Stomach (tissue), 4 donors: ENCODE measurements around the gene CRYBA4.

Experiments used
- EP300 ChIP-seq: sonication (generic); formaldehyde crosslinking; IDR thresholded peaks from one replicate; pipeline ENCODE4 v1.6.1; 2017; ENCODE audit warnings: antibody characterized with exemption
- POLR2A ChIP-seq, 4 donors: fragments of 450-650 bp; IDR thresholded peaks; one replicate each; pipeline ENCODE4 v1.6.1; 2016; ENCODE audit warnings: antibody characterized with exemption in 4 of 4, control low read depth in 2 of 4, mild to moderate bottlenecking in 1 of 4, moderate library complexity in 1 of 4
- POLR2AphosphoS5 ChIP-seq, 3 donors: sonication (generic); formaldehyde crosslinking; IDR thresholded peaks; one replicate each; pipeline ENCODE4 v1.6.1; 2016; ENCODE audit warnings: antibody characterized with exemption in 3 of 3
- TF ChIP-seq, protein P1 (sequence below), 7 experiments: fragments of 450-650 bp in 4 of 7; fragments of 200-600 bp in 3 of 7; sonication (generic) in 3 of 7; IDR thresholded peaks; one replicate each; pipeline ENCODE4 v1.5.1; 2016 to 2019; ENCODE audit warnings: antibody characterized with exemption in 7 of 7, control low read depth in 2 of 7, mild to moderate bottlenecking in 1 of 7

DNA sequence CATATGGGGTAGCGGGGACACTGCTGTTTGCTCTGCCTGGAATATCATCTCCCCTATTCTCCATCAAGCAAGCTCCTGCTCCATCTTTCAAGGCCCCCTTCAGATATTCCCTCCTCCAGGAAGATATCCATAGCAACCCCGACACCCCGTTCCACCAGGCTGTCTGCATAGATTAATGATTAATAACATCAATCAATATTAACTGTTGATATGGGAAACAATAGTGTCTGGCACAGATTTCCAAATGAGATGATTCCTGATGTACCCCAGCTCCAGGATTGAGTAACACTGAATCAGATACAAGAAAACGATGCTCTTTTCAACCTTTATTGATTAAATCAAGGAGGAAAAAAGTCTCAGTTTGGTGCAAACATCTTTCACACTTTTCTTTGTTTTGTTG lies 24.3 kb upstream of the CRYBA4 start:
- TF ChIP-seq, protein P1, sequence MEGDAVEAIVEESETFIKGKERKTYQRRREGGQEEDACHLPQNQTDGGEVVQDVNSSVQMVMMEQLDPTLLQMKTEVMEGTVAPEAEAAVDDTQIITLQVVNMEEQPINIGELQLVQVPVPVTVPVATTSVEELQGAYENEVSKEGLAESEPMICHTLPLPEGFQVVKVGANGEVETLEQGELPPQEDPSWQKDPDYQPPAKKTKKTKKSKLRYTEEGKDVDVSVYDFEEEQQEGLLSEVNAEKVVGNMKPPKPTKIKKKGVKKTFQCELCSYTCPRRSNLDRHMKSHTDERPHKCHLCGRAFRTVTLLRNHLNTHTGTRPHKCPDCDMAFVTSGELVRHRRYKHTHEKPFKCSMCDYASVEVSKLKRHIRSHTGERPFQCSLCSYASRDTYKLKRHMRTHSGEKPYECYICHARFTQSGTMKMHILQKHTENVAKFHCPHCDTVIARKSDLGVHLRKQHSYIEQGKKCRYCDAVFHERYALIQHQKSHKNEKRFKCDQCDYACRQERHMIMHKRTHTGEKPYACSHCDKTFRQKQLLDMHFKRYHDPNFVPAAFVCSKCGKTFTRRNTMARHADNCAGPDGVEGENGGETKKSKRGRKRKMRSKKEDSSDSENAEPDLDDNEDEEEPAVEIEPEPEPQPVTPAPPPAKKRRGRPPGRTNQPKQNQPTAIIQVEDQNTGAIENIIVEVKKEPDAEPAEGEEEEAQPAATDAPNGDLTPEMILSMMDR (IDR thresholded peaks at IDR 0.05), result no peak
- no peak for TF ChIP-seq EP300
- TF ChIP-seq POLR2AphosphoS5 (IDR thresholded peaks at IDR 0.05), result no peak
- no peak for TF ChIP-seq POLR2A (IDR thresholded peaks at IDR 0.05)
